Measurements from ENCODE around the gene NAT16. TPM values are rescaled to one million over a fixed set of nuclear protein-coding genes. Genes with fewer than 3 reads are reported as not detected.

The NAT16 gene
- total RNA-seq, 2 experiments from 2014 or later = not detected

DNA sequence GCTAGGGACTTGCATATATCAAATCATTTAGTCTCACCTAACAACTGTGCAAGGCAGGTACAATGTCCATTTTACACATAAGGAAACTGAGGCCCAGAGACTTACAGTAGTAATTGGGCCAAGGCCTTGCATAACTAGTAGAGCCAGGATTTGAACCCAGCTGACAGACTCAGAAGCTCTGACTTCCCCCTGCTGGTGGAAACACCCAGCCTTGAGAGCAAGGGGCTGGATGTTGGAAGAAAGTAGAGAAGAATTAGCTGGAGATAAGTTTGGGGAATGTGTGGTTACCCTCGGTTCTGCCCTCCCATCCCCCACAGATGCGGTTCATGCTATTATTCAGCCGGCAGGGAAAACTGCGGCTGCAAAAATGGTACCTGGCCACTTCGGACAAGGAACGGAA lies 23.8 kb downstream of the NAT16 start:
- no peak overlapping the region for H3K4me3 Mint-ChIP-seq

DNA sequence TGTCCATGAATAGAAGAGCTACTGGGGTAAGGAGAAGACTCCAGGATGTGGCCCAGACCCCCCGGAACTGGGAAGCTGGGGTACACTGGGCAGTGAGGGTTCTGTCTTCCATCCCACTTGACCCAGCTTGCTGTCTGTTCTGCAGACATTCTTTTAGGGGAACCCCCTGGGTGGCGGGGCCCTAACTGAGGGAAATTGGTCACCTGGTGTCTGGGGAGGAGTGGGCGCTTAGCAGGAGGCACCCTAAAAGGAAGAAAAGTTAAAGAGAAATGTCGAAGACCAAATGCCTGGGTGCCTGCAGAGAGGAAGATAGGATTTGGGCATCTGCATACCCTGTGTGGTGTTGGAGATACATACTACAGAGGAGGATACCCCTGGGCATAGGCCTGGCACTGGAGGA lies 24.8 kb downstream of the NAT16 start:
- Mint-ChIP-seq H3K4me1 (peaks cover 9% of the 10 kb centered on the region), H3K36me3 (peaks cover 6% of the 10 kb centered on the region), H3K27ac (no peak overlapping the region), H3K4me3 (peak overlapping the region; percentile 73), H3K9me3 (ENCODE audit: low read depth) (no peaks in the 10 kb centered on the region), H3K27me3 (peaks cover 14% of the 10 kb centered on the region)
- CTCF ChIA-PET = interaction anchor here (0.7 to 9.1 kb wide), 6 partner anchors 8 to 89 kb away, joined by 3 to 90 read pairs (median 6); no protein-coding TSS in a partner anchor
- ATAC-seq = no peak
- no peak for DNase-seq

More for the DNA sequence above, 23.8 kb downstream of the NAT16 start:
- peaks cover 11% of the 10 kb centered on the region for H3K27me3 Mint-ChIP-seq
- no peaks in the 10 kb centered on the region for H3K9me3 Mint-ChIP-seq (ENCODE audit: low read depth)
- peaks cover 9% of the 10 kb centered on the region for H3K4me1 Mint-ChIP-seq
- H3K27ac Mint-ChIP-seq = no peak overlapping the region
- ATAC-seq (no peak), DNase-seq (no peak)
- CTCF ChIA-PET = interaction anchor here (0.6 to 9.1 kb wide), 7 partner anchors 9 to 328 kb away, joined by 3 to 90 read pairs (median 4); no protein-coding TSS in a partner anchor
- peaks cover 8% of the 10 kb centered on the region for H3K36me3 Mint-ChIP-seq

DNA sequence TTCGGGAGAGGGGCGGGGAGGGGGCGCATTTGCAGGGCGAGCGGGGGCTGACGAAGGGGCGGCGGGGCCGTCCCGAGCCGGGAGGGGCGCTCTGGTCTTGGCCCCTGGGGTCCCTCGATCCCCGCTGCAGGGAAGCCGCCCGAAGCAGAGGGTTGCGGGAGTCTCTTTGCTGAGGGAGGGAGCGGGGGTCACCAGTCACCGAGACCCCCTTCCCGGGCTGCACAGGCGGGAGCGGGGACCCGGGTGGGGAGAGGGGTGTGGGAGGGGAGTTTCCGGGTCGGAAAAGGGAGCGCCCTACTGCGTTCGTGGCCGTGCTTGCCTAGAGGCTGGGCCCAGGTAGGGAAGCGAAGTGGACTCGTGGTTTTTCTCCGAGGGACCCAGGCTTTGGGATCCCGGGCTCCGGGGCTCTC lies 25.4 kb downstream of the NAT16 start:
- Mint-ChIP-seq H3K4me1 (peaks cover 9% of the 10 kb centered on the region), H3K27me3 (peaks cover 17% of the 10 kb centered on the region), H3K36me3 (peaks cover 2% of the 10 kb centered on the region), H3K9me3 (ENCODE audit: low read depth) (no peaks in the 10 kb centered on the region), H3K4me3 (peak overlapping the region; percentile 73), H3K27ac (no peak overlapping the region)
- CTCF ChIA-PET = interaction anchor here (0.6 to 9.1 kb wide), 8 partner anchors 8 to 161 kb away, joined by 3 to 90 read pairs (median 3); partner anchors contain the start of gene VGF
- DNase-seq = no peak
- ATAC-seq = peak; percentile 38

DNA sequence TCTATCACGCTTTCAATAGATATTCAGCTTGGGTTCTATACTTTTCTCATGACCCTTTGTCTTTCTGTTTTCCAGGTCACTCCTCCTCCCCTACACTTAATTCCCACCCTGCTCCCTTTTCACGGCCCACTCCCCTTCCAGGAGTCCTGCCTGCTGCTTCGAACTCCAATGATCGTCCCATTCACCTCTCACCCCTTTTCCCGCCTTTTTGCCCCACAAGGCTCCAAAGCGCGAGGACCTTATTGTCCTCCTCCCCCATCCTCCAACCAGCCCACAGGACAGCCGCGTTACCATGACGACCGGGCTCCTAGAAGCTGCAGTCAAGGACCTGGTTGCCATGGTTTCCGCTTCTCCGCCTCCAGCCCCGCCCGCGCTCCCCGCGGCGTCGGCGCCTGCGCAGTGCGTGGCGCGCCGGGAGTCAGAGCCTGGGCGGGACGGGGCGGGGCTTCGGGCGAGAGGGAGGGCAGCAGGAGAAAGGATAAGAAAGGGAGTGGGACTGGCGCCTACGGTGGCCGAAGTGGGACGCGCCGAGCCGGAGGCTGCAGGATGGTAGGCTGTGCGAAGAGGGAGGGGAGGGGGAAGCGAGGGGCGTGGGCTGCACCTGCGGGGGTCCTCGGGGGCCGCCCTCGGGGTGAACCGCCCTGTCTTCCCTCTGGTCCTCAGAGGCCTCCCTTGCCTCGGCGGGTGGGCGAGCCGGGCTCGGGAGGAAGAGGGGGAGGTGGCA lies 26.0 kb downstream of the NAT16 start, which contains the start of gene AP1S1:
Gene AP1S1 (plus strand): TSS at position 508 of the 724 bp plus-strand sequence. CDS start 39 bp downstream, at position 547.
- DNase-seq = peak; percentile 96
- CTCF ChIA-PET = interaction anchor here (0.6 to 9.1 kb wide), 6 partner anchors 9 to 162 kb away, joined by 3 to 90 read pairs (median 3); partner anchors contain the start of gene VGF
- peak; percentile 93 for ATAC-seq
- H3K36me3 Mint-ChIP-seq = peaks cover 2% of the 10 kb centered on the region
- peak within 1 kb of the TSS; percentile 58 for H3K27ac Mint-ChIP-seq
- H3K4me3 Mint-ChIP-seq = peak within 1 kb of the TSS; percentile 73
- H3K27me3 Mint-ChIP-seq = peaks cover 21% of the 10 kb centered on the region
- H3K4me1 Mint-ChIP-seq = peaks cover 9% of the 10 kb centered on the region
- no peaks in the 10 kb centered on the region for H3K9me3 Mint-ChIP-seq (ENCODE audit: low read depth)

DNA sequence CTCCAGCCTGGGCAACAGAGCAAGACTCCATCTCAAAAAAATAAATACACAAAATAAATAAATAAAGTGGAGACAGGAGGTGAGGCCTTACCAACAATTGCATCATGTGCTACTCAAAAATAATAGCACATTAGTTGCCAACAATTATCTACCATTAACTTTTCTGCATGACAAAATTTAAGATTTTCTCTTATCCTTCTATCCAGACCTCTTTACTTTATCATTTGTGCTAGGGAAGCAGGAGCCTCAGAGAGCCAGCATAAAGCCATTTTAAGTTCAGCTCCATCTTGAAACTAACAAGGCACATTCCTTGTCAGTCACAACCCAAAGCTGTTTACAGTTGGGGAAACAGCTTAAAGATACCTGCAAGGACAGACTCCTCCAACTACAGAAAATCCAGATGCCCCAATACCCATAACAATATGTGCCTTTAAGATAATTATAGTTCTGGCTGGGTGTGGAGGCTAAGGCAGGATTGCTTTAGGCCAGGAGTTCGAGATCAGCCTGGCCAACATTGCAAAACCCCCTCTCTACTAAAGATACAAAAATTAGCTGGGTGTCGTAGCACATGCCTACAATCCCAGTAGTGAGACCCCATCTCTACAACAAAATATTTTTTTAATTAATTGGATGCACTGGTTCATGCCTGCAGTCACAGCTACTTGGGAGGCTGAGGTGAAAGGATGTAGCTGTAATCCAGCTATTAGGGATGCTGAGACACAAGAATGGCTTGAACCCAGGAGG lies 28.0 kb downstream of the NAT16 start:
- peaks cover 35% of the 10 kb centered on the region for H3K27me3 Mint-ChIP-seq
- H3K4me1 Mint-ChIP-seq = peaks cover 13% of the 10 kb centered on the region
- H3K4me3 Mint-ChIP-seq = no peak overlapping the region
- peaks cover 2% of the 10 kb centered on the region for H3K36me3 Mint-ChIP-seq
- DNase-seq (no peak), ATAC-seq (no peak)
- no peaks in the 10 kb centered on the region for H3K9me3 Mint-ChIP-seq (ENCODE audit: low read depth)
- no peak overlapping the region for H3K27ac Mint-ChIP-seq
- CTCF ChIA-PET = interaction anchor here (0.6 to 9.1 kb wide), 4 partner anchors 9 to 130 kb away, joined by 3 to 90 read pairs (median 4); no protein-coding TSS in a partner anchor

DNA sequence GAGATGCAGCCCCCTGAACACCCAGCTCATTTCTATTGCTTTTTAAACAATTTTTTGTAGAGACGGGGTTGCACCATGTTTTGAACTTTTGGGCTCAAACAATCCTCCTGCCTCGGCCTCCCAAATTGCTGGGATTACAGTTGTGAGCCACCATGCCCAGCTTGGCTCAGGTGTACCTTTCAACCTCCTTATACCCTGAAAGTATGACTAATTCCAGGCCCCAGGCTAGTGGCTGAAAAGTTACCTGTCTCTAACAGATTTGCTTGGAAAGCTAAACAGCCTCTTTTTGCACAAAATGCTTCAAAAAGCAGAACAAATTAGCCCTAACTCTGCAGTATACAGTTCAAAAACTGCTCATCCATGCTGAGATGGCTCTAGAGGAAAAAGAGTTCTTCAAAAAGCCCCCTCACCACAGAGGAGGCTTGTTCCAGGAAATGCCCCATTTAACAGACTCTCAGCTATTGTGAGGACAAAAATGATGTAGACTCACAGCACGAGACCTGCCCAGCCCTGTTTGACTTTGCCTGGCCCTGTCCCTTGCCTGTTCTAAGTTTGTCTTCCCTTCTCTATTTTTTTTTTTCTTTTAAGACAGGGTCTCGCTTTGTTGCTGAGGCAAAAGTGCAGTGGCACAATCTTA lies 39.2 kb downstream of the NAT16 start:
- no peak for ATAC-seq
- Mint-ChIP-seq H3K4me3 (no peak overlapping the region), H3K36me3 (no peaks in the 10 kb centered on the region), H3K27me3 (peaks cover 32% of the 10 kb centered on the region), H3K4me1 (peaks cover 46% of the 10 kb centered on the region), H3K27ac (peak overlapping the region; percentile 24), H3K9me3 (ENCODE audit: low read depth) (no peaks in the 10 kb centered on the region)
- DNase-seq = no peak
- CTCF ChIA-PET = interaction anchor here (0.7 to 5.6 kb wide), 11 partner anchors 14 to 149 kb away, joined by 3 to 90 read pairs (median 5); partner anchors contain the start of genes AP1S1, PLOD3, SERPINE1 and VGF

DNA sequence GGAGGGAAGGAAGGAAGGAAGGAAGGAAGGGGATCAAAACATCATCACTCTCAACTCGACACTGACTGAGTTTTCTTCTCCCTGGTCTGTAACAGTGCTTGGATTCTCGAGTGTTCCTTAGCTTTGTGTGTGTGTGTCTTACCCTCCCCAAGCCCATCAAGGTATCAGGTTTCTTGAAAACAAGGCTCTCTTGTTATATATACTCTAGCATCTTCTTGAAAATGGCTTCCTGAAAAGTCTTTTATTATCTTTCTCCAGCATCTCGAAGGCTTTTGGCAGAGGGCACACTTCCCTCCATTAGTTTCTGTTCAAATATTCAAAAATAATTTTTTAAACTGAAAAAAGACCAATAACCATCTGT lies 39.8 kb downstream of the NAT16 start:
- DNase-seq (no peak), ATAC-seq (no peak)
- CTCF ChIA-PET = interaction anchor here (0.9 to 5.6 kb wide), 9 partner anchors 14 to 150 kb away, joined by 3 to 90 read pairs (median 5); partner anchors contain the start of genes AP1S1, PLOD3, SERPINE1 and VGF
- H3K27ac Mint-ChIP-seq = no peak overlapping the region
- H3K9me3 Mint-ChIP-seq (ENCODE audit: low read depth) = no peaks in the 10 kb centered on the region
- peaks cover 46% of the 10 kb centered on the region for H3K4me1 Mint-ChIP-seq
- no peaks in the 10 kb centered on the region for H3K36me3 Mint-ChIP-seq
- H3K27me3 Mint-ChIP-seq = peaks cover 35% of the 10 kb centered on the region
- no peak overlapping the region for H3K4me3 Mint-ChIP-seq

DNA sequence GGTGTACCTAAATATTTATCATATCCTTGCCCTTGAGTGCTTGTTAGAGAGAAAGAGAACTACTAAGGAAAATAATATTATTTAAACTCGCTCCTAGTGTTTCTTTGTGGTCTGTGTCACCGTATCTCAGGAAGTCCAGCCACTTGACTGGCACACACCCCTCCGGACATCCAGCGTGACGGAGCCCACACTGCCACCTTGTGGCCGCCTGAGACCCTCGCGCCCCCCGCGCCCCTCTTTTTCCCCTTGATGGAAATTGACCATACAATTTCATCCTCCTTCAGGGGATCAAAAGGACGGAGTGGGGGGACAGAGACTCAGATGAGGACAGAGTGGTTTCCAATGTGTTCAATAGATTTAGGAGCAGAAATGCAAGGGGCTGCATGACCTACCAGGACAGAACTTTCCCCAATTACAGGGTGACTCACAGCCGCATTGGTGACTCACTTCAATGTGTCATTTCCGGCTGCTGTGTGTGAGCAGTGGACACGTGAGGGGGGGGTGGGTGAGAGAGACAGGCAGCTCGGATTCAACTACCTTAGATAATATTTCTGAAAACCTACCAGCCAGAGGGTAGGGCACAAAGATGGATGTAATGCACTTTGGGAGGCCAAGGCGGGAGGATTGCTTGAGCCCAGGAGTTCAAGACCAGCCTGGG lies 41.8 kb downstream of the NAT16 start:
- DNase-seq (peak; percentile 91), ATAC-seq (peak; percentile 97)
- Mint-ChIP-seq H3K4me1 (peaks cover 44% of the 10 kb centered on the region), H3K36me3 (no peaks in the 10 kb centered on the region), H3K27ac (peak overlapping the region; percentile 29), H3K9me3 (ENCODE audit: low read depth) (no peaks in the 10 kb centered on the region), H3K4me3 (no peak overlapping the region), H3K27me3 (peaks cover 45% of the 10 kb centered on the region)
- CTCF ChIA-PET = interaction anchor here (0.6 to 3.0 kb wide), 13 partner anchors 9 to 244 kb away, joined by 3 to 16 read pairs (median 6); partner anchors contain the start of genes SERPINE1 and VGF

DNA sequence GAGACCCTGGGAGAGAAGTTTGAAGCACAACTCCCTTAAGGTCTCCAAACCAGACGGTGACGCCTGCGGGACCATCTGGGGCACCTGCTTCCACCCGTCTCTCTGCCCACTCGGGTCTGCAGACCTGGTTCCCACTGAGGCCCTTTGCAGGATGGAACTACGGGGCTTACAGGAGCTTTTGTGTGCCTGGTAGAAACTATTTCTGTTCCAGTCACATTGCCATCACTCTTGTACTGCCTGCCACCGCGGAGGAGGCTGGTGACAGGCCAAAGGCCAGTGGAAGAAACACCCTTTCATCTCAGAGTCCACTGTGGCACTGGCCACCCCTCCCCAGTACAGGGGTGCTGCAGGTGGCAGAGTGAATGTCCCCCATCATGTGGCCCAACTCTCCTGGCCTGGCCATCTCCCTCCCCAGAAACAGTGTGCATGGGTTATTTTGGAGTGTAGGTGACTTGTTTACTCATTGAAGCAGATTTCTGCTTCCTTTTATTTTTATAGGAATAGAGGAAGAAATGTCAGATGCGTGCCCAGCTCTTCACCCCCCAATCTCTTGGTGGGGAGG lies 42.4 kb downstream of the NAT16 start:
- H3K27me3 Mint-ChIP-seq = peaks cover 47% of the 10 kb centered on the region
- H3K36me3 Mint-ChIP-seq = no peaks in the 10 kb centered on the region
- no peak overlapping the region for H3K4me3 Mint-ChIP-seq
- DNase-seq = no peak
- CTCF ChIA-PET = interaction anchor here (0.6 to 3.0 kb wide), 13 partner anchors 10 to 243 kb away, joined by 3 to 16 read pairs (median 4); partner anchors contain the start of genes SERPINE1 and VGF
- no peak overlapping the region for H3K27ac Mint-ChIP-seq
- H3K4me1 Mint-ChIP-seq = peaks cover 42% of the 10 kb centered on the region
- no peaks in the 10 kb centered on the region for H3K9me3 Mint-ChIP-seq (ENCODE audit: low read depth)
- ATAC-seq = no peak

DNA sequence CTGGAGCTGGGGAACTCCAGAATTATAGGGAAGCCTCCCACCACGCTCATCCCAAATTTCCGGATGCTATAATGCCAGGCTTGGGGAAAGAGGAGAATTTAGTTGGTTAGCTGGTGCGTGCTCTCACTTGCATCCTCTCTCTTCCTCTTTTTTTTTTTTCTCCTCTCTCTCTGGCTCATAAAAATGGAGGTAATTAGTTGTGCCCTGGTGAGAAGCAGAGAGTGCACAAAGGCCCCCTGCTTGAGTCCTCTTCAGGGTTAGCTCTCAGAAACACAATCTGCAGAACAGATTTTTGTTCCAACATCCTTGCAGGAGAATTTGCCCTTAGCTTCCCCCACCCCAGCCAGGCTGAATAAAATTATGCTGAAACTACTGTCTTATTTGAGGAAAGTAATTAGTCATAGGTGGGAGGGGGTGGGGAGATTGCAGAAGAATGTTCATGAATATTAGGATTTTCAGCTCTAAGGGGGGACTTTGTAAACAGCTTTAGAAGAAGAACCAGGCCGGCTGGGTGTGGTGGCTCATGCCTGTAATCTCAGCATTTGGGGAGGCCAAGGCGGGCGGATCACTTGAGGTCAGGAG lies 45.6 kb downstream of the NAT16 start:
- Mint-ChIP-seq H3K4me1 (peaks cover 23% of the 10 kb centered on the region), H3K4me3 (no peak overlapping the region), H3K27ac (no peak overlapping the region), H3K9me3 (ENCODE audit: low read depth) (no peaks in the 10 kb centered on the region), H3K27me3 (peaks cover 65% of the 10 kb centered on the region), H3K36me3 (no peaks in the 10 kb centered on the region)
- ATAC-seq = no peak
- CTCF ChIA-PET = interaction anchor here (0.8 to 4.0 kb wide), 3 partner anchors 9 to 58 kb away, joined by 3 to 20 read pairs (median 4); no protein-coding TSS in a partner anchor
- DNase-seq = no peak

DNA sequence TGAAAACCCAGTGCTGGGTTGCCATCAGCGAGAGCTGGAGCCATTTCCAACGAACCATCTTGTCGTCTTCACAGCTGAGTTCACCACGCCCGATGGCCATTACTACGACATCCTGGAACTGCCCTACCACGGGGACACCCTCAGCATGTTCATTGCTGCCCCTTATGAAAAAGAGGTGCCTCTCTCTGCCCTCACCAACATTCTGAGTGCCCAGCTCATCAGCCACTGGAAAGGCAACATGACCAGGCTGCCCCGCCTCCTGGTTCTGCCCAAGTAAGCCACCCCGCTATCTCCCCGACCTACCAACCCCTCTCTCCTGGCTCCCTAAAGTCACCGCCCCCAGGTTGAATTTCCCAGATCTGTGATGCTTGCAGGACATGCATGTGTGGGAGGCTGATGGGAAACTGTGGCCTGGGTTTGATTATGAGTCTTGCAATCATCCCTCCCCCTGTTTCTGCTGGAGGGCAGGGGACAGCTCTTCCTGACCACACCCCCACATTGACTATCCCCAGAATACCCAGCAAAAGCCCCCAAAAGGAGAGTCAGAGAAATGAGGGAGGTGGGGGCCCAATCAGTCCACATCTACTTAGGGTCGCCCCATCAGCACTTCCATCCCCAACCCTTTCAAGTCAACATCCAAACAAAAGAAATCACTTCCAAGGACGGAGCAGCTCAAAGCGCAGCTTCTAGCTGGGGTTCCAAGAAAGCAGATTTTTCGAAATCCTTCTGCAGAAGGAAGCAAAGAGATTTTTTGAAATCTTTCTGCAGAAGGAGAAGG lies 46.3 kb downstream of the NAT16 start:
- no peak for DNase-seq
- Mint-ChIP-seq H3K27me3 (peaks cover 67% of the 10 kb centered on the region), H3K36me3 (no peaks in the 10 kb centered on the region), H3K27ac (no peak overlapping the region), H3K4me1 (peaks cover 19% of the 10 kb centered on the region), H3K9me3 (ENCODE audit: low read depth) (no peaks in the 10 kb centered on the region), H3K4me3 (no peak overlapping the region)
- ATAC-seq = no peak
- CTCF ChIA-PET = interaction anchor here (0.8 to 4.0 kb wide), 4 partner anchors 10 to 239 kb away, joined by 3 to 20 read pairs (median 4); no protein-coding TSS in a partner anchor
